Measurements from ENCODE around the gene DNAJB8. TPM values are rescaled to one million over a fixed set of nuclear protein-coding genes. Genes with fewer than 3 reads are reported as not detected.

Gene DNAJB8
- total and polyA plus RNA-seq, 11 donors, result not detected

DNA sequence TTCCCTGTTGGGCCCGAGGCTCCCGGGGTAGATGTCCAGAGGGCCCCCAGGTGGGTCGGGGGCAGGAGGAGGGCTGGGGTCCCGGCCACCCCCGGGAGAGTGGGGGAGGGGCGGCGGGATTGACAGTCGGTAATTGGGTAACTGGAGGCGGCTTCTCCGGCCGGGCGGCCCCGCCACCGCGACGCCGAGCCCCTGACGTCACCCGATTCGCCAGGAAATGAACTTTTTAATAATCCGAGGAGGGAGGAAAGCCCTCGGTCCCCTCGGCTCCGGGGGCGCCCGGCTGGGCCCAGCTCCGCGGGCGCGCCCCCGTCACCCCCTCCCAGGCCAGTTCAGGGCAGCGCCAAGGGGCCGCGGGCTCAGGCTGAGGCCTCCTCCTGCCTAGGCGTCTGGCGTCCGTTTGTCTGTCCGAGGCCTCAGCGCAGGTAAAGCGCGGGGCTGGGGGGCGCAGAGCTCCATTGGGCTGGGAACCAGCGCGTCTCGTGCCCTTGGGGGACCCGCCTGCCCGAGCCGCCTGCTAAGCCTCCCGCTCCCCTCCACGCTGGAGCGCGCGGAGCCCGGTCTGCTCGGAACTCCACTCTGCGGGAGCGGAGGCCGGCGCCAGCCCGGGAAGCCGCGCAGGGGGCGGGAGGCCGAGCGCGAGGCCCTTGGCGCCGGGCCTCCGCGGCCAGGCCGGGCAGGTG lies 22.4 kb upstream of the DNAJB8 start:
- H3K4me3 ChIP-seq, result peak overlapping the region; percentile 59 to 84 (median 70)
- peaks cover 32 to 100% (median 85%) of the 10 kb centered on the region in 9 donors for H3K27me3 ChIP-seq
- DNase-seq, result peak; percentile 56 to 86 (median 77)
- H3K4me1 ChIP-seq, result peaks cover 0 to 85% (median 46%) of the 10 kb centered on the region in 12 donors
- TF ChIP-seq POLR2A (IDR thresholded peaks at IDR 0.05), result peak in 1 of 2 donors; percentile 69
- TF ChIP-seq, protein P1, sequence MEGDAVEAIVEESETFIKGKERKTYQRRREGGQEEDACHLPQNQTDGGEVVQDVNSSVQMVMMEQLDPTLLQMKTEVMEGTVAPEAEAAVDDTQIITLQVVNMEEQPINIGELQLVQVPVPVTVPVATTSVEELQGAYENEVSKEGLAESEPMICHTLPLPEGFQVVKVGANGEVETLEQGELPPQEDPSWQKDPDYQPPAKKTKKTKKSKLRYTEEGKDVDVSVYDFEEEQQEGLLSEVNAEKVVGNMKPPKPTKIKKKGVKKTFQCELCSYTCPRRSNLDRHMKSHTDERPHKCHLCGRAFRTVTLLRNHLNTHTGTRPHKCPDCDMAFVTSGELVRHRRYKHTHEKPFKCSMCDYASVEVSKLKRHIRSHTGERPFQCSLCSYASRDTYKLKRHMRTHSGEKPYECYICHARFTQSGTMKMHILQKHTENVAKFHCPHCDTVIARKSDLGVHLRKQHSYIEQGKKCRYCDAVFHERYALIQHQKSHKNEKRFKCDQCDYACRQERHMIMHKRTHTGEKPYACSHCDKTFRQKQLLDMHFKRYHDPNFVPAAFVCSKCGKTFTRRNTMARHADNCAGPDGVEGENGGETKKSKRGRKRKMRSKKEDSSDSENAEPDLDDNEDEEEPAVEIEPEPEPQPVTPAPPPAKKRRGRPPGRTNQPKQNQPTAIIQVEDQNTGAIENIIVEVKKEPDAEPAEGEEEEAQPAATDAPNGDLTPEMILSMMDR (IDR thresholded peaks at IDR 0.05), result no peak
- intact Hi-C loops (cut with DNase I), result loop anchor here in 6 of 10 donors (2.0 to 5.0 kb wide), 5 partner anchors 60 to 412 kb away; no protein-coding TSS in a partner anchor
- peak overlapping the region; percentile 64 to 98 (median 93) for H3K27ac ChIP-seq
- no peaks in the 10 kb centered on the region for H3K9me3 ChIP-seq
- H3K36me3 ChIP-seq, result peaks cover 0 to 26% (median 0%) of the 10 kb centered on the region in 9 donors
- peak in 3 of 4 donors; percentile 20 to 53 (median 28) for ATAC-seq
- WGBS, 4 donors, result 0 to 1% (median 1%) methylated on average over 28 to 71 of the region's 71 CpGs

DNA sequence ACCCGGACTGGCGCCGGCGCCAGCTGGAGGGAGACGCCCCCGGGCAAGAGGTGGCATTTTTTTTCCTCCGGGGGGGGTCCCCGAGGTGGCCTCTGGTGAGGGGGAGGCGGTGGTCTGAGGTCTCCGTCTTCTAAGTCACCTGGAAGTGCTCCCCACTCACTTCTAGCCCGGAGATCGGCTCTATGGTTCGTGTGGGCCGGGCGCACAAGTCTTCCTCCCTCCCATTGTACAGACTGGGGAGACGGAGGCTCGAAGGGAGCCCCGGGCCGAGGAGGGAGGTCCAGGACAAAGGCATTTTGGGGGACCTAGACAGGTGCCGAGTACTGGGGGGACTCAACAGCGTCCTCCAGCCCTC lies 21.9 kb upstream of the DNAJB8 start:
- ATAC-seq (no peak), DNase-seq (peak in 1 of 5 donors; percentile 34)
- Histone ChIP-seq H3K36me3 (peaks cover 0 to 26% (median 0%) of the 10 kb centered on the region in 9 donors), H3K27ac (peak overlapping the region; percentile 64 to 98 (median 93)), H3K4me1 (peaks cover 0 to 90% (median 51%) of the 10 kb centered on the region in 12 donors), H3K27me3 (peaks cover 37 to 100% (median 88%) of the 10 kb centered on the region in 9 donors), H3K4me3 (peak overlapping the region; percentile 59 to 84 (median 70)), H3K9me3 (no peaks in the 10 kb centered on the region)
- intact Hi-C loops (cut with DNase I), result loop anchor here in 6 of 10 donors (2.0 to 5.0 kb wide), 5 partner anchors 60 to 411 kb away; no protein-coding TSS in a partner anchor
- 1 to 3% (median 1%) methylated on average over 8 to 21 of the region's 21 CpGs for WGBS, 4 donors
- TF ChIP-seq, protein P1 (IDR thresholded peaks at IDR 0.05), result no peak
- no peak for TF ChIP-seq POLR2A (IDR thresholded peaks at IDR 0.05)

DNA sequence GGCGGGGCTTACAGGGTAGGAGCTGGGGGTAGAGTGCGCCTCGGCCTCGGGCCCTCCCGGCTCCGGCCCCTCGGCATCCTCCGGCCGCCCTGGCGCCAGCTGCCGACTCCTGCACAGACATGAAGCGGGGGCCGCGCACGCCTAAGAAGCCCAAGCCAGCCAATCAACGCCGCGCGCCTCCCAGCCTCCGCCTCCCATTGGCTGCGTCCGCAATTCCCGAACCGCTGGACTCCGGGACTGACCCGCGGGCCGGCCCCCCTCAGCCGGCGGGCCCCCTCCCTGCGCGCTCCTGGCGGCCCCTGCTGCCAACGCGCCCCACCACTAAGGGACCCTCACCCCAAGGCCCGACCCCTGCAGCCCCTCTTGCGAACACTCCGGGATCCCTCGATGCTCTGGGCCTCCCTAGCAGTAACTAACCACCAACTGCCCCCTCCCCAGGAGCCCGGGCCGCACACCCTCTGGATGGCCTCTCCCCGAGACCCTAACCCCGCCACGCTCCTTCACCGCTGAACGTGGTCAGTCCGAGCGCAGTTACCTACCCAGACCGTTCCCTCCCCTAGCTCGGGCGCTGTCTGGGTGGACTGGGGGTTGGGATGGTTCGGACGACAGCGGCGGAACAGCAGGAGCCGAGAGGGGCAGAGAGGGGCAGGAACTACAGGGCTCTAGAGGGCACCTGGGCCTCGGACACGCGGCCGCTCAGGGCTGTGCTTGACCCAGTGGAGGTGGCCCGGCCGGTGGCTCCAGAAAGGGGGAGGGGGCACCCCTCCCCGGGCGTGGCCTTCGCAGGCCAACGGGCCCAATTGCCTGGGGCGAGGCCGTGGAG lies 21.3 kb upstream of the DNAJB8 start:
- H3K36me3 ChIP-seq, result peaks cover 0 to 26% (median 0%) of the 10 kb centered on the region in 9 donors
- peak; percentile 90 to 94 (median 92) for DNase-seq
- peaks cover 0 to 92% (median 53%) of the 10 kb centered on the region in 12 donors for H3K4me1 ChIP-seq
- WGBS, 4 donors, result 0 to 2% (median 1%) methylated on average over 41 to 68 of the region's 68 CpGs
- H3K4me3 ChIP-seq, result peak overlapping the region; percentile 59 to 84 (median 70)
- peak overlapping the region; percentile 64 to 98 (median 93) for H3K27ac ChIP-seq
- H3K27me3 ChIP-seq, result peaks cover 39 to 100% (median 86%) of the 10 kb centered on the region in 9 donors
- H3K9me3 ChIP-seq, result no peaks in the 10 kb centered on the region
- ATAC-seq, result peak; percentile 76 to 87 (median 84)
- intact Hi-C loops (cut with DNase I), result loop anchor here in 6 of 10 donors (2.0 to 5.0 kb wide), 5 partner anchors 61 to 411 kb away; no protein-coding TSS in a partner anchor
- TF ChIP-seq, protein P1 (IDR thresholded peaks at IDR 0.05), result no peak
- TF ChIP-seq POLR2A (IDR thresholded peaks at IDR 0.05), result peak; percentile 69 to 99
